ENCODE results near the gene GGT5.

- TF ChIP-seq CTCF (IDR thresholded peaks at IDR 0.05) (no peak), POLR2A (IDR thresholded peaks at IDR 0.05) (no peak)
These were observed 59.2 kb downstream of the GGT5 start for GRCh38 chr22:24185501-24186351.

All from right lobe of liver (tissue), 4 donors.